EH (cell line): Measurements from ENCODE around the gene NPFFR1.

Source experiments
- DNase-seq: peaks from one replicate; pipeline ENCODE4 v3.0.0-alpha.2; 2015; ENCODE audit warnings: low read depth

Gene NPFFR1

GRCh38 chr10:70315276-70315675 lies 31.5 kb upstream of the NPFFR1 start:
- DNase-seq, result no peak

- peak; percentile 28 for DNase-seq
Measured at GRCh38 chr10:70312972-70313371, 29.2 kb upstream of the NPFFR1 start.

GRCh38 chr10:70312249-70312648 lies 28.4 kb upstream of the NPFFR1 start:
- no peak for DNase-seq

GRCh38 chr10:70311698-70312097 lies 27.9 kb upstream of the NPFFR1 start:
- DNase-seq, result no peak

GRCh38 chr10:70309661-70310060 lies 25.9 kb upstream of the NPFFR1 start:
- DNase-seq, result no peak

GRCh38 chr10:70308121-70309060 lies 24.6 kb upstream of the NPFFR1 start:
- DNase-seq, result no peak

GRCh38 chr10:70306886-70307520 lies 23.2 kb upstream of the NPFFR1 start:
- no peak for DNase-seq

GRCh38 chr10:70306181-70306705 lies 22.4 kb upstream of the NPFFR1 start:
- no peak for DNase-seq

GRCh38 chr10:70303730-70304129 lies 19.9 kb upstream of the NPFFR1 start:
- no peak for DNase-seq

- DNase-seq, result peak; percentile 48
Measured at GRCh38 chr10:70302292-70302691, 18.5 kb upstream of the NPFFR1 start.

- DNase-seq, result no peak
Measured at GRCh38 chr10:70300908-70301597, 17.2 kb upstream of the NPFFR1 start.

GRCh38 chr10:70300461-70300860 lies 16.7 kb upstream of the NPFFR1 start:
- DNase-seq, result no peak

- no peak for DNase-seq
Measured at GRCh38 chr10:70299876-70300275, 16.1 kb upstream of the NPFFR1 start.

GRCh38 chr10:70298393-70298792 lies 14.6 kb upstream of the NPFFR1 start:
- no peak for DNase-seq

- no peak for DNase-seq
Measured at GRCh38 chr10:70297224-70297623, 13.4 kb upstream of the NPFFR1 start.

- DNase-seq, result peak; percentile 90
Measured at GRCh38 chr10:70296406-70296899, 12.6 kb upstream of the NPFFR1 start.

GRCh38 chr10:70295926-70296325 lies 12.1 kb upstream of the NPFFR1 start:
- DNase-seq, result no peak

GRCh38 chr10:70295321-70295720 lies 11.5 kb upstream of the NPFFR1 start:
- no peak for DNase-seq

- no peak for DNase-seq
Measured at GRCh38 chr10:70293169-70293843, 9.5 kb upstream of the NPFFR1 start.

GRCh38 chr10:70292004-70292403 lies 8.2 kb upstream of the NPFFR1 start:
- DNase-seq, result no peak

GRCh38 chr10:70289739-70290138 lies 5.9 kb upstream of the NPFFR1 start:
- DNase-seq, result no peak

GRCh38 chr10:70286616-70287015 lies 2.8 kb upstream of the NPFFR1 start:
- DNase-seq, result no peak
